GM21619 (cell line): ENCODE measurements around the gene BSCL2.
"Not testable (repeated sequence)": the region's sequence is repeated elsewhere in the genome, so short reads cannot be mapped to it uniquely, and the experiment has no call there.

Experiments used
- ATAC-seq: cut with Tn5 transposase; IDR thresholded peaks from one replicate; pipeline ENCODE4 v1.9.1; 2021; ENCODE audit not compliant: unreplicated experiment

The BSCL2 gene

DNA sequence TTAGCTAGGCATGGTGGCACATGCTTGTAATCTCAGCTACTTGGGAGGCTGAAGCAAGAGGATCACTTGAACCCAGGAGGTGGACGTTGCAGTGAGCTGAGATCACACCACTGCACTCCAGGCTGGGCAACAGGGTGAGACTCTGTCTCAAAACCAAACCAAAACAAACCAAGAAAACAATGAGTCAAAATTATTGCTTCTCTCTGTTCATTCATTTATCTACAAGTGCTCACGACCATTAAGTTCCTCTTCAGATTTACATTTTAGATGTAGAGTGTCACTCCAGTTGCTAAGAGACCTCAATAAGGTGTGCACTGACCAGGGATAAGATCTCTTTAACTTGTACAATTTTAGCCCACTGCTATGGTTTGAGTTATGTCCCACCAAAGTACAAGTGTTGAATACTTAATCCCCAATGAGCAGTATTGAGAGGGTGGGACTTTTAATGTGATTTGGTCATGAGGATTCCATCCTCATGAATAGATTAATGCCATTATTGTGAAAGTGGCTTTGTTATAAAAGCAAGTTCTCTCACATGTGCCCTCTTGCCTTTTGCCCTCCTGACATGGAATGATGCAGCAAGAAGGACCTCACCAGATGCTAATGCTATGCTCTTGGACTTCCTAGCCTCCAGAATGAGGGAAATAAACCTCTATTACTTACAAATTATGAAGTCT lies 12.2 kb upstream of the BSCL2 start:
- no peak for ATAC-seq

DNA sequence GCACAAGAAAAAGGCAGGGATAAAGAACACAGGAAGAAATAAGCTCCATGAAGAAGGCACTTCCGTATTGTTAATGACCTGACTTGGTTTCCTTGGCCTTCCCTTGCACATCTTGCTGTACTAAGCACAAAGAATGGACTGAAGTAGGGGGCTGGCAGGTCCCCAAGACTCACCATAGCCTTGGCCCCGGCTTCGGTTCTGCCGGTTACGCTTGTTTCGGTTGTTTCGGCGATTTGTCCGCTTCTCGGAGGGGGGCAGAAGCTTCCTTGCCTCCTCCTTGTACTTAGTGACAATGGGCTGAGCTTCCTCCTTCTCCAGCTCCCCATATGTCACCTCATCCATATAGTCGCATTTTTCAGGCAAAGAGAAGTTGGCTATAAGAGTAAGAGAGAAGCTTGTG lies 9.6 kb upstream of the BSCL2 start:
- no peak for ATAC-seq

- no peak for ATAC-seq
These were observed 9.0 kb upstream of the BSCL2 start for GRCh38 chr11:62716206-62716605.

DNA sequence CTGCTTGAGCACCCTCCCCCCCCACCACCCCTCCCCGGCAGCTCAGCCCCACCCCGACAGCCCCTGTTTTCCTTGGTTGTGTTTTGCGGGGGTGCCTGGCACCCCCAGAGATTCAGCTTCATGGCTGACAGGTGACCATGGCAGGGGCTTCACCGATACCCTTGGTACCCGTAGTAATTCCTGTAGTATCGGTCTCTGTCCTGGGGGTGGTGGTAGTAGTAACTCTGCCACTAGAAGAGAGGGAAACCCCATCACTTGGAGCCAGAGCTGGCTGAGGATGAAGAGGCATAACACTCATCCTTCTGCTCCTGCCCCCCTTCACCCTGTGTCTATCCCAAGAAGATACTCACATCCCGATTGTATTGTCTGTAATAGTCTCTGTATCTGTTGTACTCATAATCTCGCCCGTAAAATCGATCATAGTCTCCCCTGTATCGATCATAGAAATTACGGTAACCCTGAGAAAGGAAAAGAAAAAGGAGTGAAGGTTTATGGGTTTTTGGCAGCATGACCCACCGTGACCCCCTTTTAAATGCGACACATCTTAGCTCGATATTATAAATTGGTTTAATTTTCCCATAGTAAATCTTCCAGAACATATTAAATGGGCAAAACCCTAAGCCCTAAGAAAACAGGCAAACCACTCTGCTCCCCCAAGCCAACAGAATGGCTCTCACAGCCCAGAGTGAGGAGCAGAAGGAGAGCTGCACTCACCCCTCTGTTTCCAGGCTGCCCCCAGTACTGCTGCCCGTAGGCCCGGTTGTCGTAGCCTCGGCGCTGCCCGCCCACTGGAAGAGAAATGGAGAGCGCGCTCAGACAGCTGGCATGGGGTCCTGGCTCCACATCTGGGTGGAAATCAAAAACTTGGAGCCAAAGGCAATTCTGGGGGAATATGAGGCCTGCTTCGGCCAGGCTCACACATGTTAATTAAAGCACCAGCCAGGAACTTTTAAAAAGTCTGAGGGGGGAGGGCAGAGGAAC lies 8.2 kb upstream of the BSCL2 start:
- no peak for ATAC-seq

GRCh38 chr11:62713343-62713742 lies 6.1 kb upstream of the BSCL2 start:
- ATAC-seq, result no peak

- no peak for ATAC-seq
These were observed 5.6 kb upstream of the BSCL2 start for GRCh38 chr11:62712861-62713260.

DNA sequence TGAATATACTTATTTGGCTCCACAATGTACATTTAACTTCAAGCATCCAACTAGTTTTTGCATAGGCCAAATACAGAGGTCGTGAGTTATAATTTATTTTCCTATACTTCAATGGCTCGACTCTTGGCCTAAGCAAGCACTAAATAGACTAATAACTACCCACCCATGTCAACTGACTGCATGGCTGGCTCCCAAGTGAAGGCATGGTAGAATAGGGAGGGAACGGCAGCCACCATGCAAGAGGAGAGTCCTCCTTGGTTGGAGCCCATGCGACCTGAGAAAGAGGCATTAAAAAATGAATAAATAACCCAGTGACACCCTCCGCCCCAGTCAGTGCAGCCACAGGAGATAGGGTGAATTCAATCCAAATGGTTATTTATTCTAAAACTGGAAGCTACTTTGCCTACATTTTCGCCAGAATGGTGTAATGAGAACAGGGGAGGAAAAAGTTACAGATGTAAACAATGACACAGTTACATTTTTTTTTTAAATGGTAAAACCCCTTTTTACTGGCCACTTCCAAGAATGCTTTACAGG lies 5.1 kb upstream of the BSCL2 start:
- ATAC-seq, result no peak

- no peak for ATAC-seq
These were observed 2.7 kb upstream of the BSCL2 start for GRCh38 chr11:62710001-62710345.

DNA sequence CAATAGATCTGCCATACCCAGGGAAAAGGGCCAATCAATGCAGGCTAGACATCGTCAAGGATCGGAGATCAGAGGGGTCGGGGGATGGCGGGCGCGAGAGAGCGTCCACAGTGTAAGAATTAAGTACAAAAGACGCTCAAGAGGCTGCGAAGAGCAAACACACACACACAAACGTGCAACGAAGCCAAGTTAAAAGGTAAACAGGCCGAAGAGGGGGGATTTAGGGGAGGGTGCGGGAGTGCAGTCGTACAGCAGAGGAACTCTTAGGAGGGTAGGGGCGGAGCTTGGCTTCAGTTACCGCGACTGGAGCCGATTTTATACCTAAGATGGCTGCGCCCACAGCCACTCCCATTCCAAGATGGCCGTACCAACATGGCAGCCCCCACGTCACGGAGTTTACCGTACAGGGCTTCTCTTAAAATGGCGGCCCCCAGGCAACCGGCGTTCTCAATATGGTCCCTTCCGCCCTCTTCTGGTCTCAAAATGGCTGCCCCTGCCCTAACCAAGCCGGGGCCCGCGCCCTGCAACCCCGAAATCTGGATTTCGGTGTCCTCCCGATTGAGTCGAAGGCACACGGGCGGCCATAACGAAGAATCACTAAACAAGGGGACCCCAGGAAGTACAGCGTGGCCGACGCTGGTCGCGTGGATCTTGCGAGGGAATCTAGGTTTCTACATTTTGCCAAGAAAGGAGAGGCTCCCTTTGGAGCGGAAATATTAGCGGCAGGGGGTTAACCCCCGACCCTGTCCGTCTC lies 2.2 kb upstream of the BSCL2 start:
- peak; percentile 62 for ATAC-seq

DNA sequence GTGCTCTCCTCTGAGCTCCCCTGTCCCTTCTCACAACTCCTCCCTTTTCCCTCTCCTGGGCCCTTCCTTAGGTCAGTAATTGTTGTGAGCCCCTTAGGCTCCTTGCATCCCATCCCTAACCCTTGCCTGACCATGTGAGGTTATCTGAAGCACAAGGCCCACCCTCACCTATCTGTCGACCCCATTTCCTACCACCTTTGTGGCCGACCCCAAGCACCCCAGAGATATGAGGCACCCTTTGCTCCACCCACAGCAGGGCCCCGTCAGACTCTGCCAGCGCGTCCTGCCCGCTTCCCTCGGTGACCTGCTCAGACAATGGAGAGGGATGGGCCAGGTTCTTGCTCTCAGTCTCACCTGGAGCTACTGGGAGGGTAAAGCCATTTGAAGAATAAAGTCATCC lies 1.6 kb upstream of the BSCL2 start:
- ATAC-seq, result no peak

DNA sequence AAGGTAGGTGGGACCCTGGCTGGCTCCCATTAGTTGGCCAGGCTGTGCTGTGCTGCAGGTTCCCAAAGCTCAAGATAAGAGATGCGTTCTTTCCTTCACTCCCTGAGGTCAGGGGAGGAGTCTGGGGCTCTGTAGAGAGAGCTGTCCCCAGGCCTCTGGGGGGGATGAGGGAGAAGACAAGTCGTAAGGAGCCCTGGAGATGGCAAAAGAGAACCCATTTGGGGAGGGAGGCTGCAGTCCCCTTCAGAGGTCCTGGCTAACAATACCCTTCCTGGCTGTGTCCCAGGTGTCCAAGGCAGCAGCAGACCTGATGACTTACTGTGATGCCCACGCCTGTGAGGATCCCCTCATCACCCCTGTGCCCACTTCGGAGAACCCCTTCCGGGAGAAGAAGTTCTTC lies 1.2 kb upstream of the BSCL2 start:
- no peak for ATAC-seq

DNA sequence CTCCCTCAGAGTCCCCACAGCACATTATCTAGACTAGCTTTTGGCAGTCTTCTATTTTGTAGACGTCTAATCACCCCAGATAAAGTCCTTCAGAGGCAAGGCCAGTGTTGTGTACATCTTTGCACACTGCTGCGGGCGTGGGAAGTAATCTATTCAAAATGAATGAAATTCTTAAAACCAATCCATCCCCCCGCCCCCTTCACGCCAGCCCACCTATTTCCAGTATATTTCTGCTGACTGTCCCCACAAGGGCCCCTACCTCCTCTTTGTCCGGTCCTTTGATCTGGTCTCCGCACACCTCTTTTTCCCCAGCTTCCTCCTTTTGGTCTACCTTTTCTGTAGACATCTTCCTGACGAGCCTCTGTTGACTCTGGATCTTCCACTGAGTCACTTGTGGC lies 375 bp downstream of the BSCL2 start:
- no peak for ATAC-seq

DNA sequence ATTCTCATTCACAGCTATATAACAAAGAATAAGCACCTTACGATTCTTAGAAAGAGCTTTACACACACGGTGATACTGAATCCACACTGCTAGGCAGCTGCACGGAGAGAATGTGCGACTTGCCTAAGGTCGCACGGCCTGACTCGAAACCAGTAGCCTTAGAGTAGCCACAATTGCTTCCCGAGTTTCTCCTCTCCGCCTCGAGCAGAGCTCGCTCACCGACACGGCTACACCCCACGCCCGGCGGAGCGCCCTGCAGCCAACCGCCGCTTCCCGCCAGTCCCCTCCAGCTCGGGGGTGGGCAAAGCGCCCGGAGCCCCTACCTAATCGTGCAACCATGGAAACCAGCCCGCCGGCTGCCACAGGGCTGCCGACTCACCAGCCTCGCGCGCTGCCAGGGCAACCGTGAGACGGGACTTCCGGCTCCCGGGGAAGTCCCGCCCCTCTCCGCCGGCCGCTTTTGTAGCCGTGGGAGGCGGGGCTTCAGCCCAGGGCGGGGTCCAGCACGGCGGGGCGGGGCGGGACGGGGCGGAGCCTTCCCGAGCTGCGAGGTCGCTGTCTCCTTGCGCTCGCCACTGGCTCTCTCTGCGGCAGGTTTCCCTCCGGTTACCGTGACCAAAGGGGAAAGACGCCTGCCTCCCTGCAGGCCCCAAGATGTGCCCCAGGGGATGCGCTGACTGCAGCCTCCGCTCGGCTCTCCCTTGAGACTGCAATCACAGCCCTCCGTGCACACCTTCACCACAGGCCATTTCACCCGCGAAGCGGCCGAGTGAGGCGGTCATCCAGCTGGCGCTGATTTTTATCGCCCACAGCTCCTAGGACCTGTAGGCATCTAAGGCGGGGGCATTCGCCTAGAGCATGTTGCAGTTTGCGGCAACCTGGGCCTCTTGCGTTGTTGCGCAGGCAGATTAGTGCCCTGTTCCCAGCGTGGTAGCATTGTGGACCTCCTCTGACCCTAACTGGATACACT lies 1.1 kb downstream of the BSCL2 start:
- peak; percentile 46 for ATAC-seq

DNA sequence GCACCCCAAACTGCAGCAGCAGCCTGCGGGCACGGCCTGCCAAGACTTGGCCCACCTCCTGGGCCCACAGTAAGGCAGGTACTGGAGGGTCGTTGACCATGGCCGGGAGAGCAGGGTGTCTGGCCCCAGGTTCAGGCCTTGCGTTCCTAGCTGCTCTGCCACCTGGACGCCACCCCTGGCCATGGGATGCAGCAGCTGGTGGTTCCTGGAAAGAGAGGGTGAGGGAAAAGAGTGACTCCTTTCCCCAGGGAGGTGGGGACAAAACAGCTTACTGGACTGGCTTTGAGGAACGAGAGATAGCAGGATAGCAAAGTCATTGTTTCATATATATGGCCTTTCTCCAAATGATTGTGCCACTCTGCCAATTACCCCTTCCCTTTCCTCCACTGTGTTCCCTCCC lies 1.8 kb downstream of the BSCL2 start:
- no peak for ATAC-seq

GRCh38 chr11:62703921-62704320 lies 3.3 kb downstream of the BSCL2 start:
- ATAC-seq, result not testable (repeated sequence)

- no peak for ATAC-seq
These were observed 5.0 kb downstream of the BSCL2 start for GRCh38 chr11:62702246-62702645.

- no peak for ATAC-seq
These were observed 12.6 kb downstream of the BSCL2 start for GRCh38 chr11:62694455-62695167.

DNA sequence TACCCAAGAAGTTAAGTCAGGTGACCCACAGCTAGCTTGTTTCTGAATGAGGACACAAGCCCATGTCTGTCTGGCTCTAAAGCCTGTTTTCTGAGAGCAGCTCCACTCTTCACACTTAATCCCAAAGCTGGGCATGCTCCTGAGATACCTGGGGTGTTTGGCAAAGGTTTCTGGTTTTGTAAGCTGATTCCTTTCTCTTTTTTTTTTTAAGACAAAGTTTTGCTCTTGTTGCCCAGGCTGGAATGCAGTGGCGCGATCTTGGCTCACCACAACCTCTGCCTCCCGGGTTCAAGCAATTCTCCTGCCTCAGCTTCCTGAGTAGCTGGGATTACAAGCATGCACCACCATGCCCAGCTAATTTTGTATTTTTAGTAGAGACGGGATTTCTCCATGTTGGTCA lies 13.6 kb downstream of the BSCL2 start:
- ATAC-seq, result not testable (repeated sequence)

GRCh38 chr11:62689421-62690183 lies 17.6 kb downstream of the BSCL2 start, which contains the start of gene LRRN4CL:
TSS of gene LRRN4CL (minus strand) at chr11:62689530. CDS start at chr11:62688508, 1,022 bp downstream.
- ATAC-seq, result no peak
